HG03571 (cell line): Measurements from ENCODE around the gene TYW3.

Source experiments
- ATAC-seq: cut with Tn5 transposase; IDR thresholded peaks from one replicate; pipeline ENCODE4 v1.9.1; 2021; ENCODE audit not compliant: unreplicated experiment

TYW3 gene

GRCh38 chr1:74732960-74733603, at the start of gene TYW3, which contains the start of gene CRYZ:
TSS of gene TYW3 (plus strand) at chr1:74733152. CDS start at chr1:74733245, 93 bp downstream.
TSS of gene CRYZ (minus strand) at chr1:74733050. CDS start at chr1:74724821, 8,229 bp downstream.
- peak; percentile 70 for ATAC-seq

GRCh38 chr1:74683656-74684055, 49.3 kb upstream of the TYW3 start:
- no peak for ATAC-seq

- ATAC-seq = no peak
Measured at GRCh38 chr1:74684301-74684700, 48.7 kb upstream of the TYW3 start.

- no peak for ATAC-seq
Measured at GRCh38 chr1:74686928-74687327, 46.0 kb upstream of the TYW3 start.

GRCh38 chr1:74689621-74690363, 43.2 kb upstream of the TYW3 start:
- peak; percentile 59 for ATAC-seq

- no peak for ATAC-seq
Measured at GRCh38 chr1:74690364-74690696, 42.6 kb upstream of the TYW3 start.

- ATAC-seq = no peak
Measured at GRCh38 chr1:74690909-74691308, 42.0 kb upstream of the TYW3 start.

GRCh38 chr1:74693473-74693872, 39.5 kb upstream of the TYW3 start:
- no peak for ATAC-seq

GRCh38 chr1:74697832-74698231, 35.1 kb upstream of the TYW3 start:
- ATAC-seq = no peak

- ATAC-seq = no peak
Measured at GRCh38 chr1:74699331-74699730, 33.6 kb upstream of the TYW3 start.

GRCh38 chr1:74703386-74704182, 29.4 kb upstream of the TYW3 start:
- ATAC-seq = no peak

GRCh38 chr1:74712881-74713280, 20.1 kb upstream of the TYW3 start:
- no peak for ATAC-seq

GRCh38 chr1:74713849-74714248, 19.1 kb upstream of the TYW3 start:
- no peak for ATAC-seq

- peak; percentile 68 for ATAC-seq
Measured at GRCh38 chr1:74714429-74715235, 18.3 kb upstream of the TYW3 start.

GRCh38 chr1:74715236-74715502, 17.8 kb upstream of the TYW3 start:
- ATAC-seq = no peak

- ATAC-seq = no peak
Measured at GRCh38 chr1:74715806-74716205, 17.1 kb upstream of the TYW3 start.

GRCh38 chr1:74716822-74717221, 16.1 kb upstream of the TYW3 start:
- no peak for ATAC-seq

- ATAC-seq = no peak
Measured at GRCh38 chr1:74717626-74718025, 15.3 kb upstream of the TYW3 start.

GRCh38 chr1:74726063-74726462, 6.9 kb upstream of the TYW3 start:
- no peak for ATAC-seq

GRCh38 chr1:74728736-74729135, 4.2 kb upstream of the TYW3 start:
- ATAC-seq = no peak

- ATAC-seq = no peak
Measured at GRCh38 chr1:74729741-74730478, 3.0 kb upstream of the TYW3 start.
